HepG2 (cell line): Measurements from ENCODE around the gene THRB. TPM values are rescaled to one million over a fixed set of nuclear protein-coding genes. Genes with fewer than 3 reads are reported as not detected.

Experiments used
- AGO2 ChIP-seq: fragments of 200-400 bp; formaldehyde crosslinking; optimal IDR thresholded peaks from 2 replicates; pipeline ENCODE3; 2017; ENCODE audit warnings: mild to moderate bottlenecking, low read depth, low read length, moderate library complexity
- BATF2 ChIP-seq: sonication (generic); formaldehyde crosslinking; IDR thresholded peaks from 2 replicates; pipeline ENCODE4 v1.8.0; 2022; ENCODE audit warnings: mild to moderate bottlenecking, missing genetic modification reagents, moderate library complexity
- CAMTA2 ChIP-seq: sonication (generic); formaldehyde crosslinking; IDR thresholded peaks from 2 replicates; pipeline ENCODE4 v1.4.0; 2020; ENCODE audit warnings: mild to moderate bottlenecking, missing genetic modification reagents, borderline replicate concordance
- CEBPB ChIP-seq: IDR thresholded peaks from 2 replicates; pipeline ENCODE4 v1.6.1; 2011; ENCODE audit warnings: low read depth, low read length, improper control_type of control experiment, borderline replicate concordance
- FOXP4 ChIP-seq: sonication (generic); formaldehyde crosslinking; IDR thresholded peaks from 2 replicates; pipeline ENCODE4 v1.4.0; 2020; ENCODE audit warnings: missing genetic modification reagents
- GTF2F1 ChIP-seq: fragments of 150-350 bp; IDR thresholded peaks from 2 replicates; pipeline ENCODE4 v1.6.1; 2014; ENCODE audit warnings: low read length
- HMGA1 ChIP-seq: sonication (generic); formaldehyde crosslinking; conservative IDR thresholded peaks from 2 replicates; pipeline ENCODE4 v1.4.0; 2020; ENCODE audit warnings: missing genetic modification reagents
- MTF1 ChIP-seq: sonication (generic); formaldehyde crosslinking; IDR thresholded peaks from 2 replicates; pipeline ENCODE4 v1.5.0; 2020; ENCODE audit warnings: missing genetic modification reagents
- NFYB ChIP-seq: sonication (generic); formaldehyde crosslinking; IDR thresholded peaks from 2 replicates; pipeline ENCODE4 v1.4.0; 2020; ENCODE audit warnings: missing genetic modification reagents
- NR2C2 ChIP-seq: sonication (generic); formaldehyde crosslinking; IDR thresholded peaks from 2 replicates; pipeline ENCODE4 v1.4.0; 2020; ENCODE audit warnings: missing genetic modification reagents, mild to moderate bottlenecking, moderate library complexity, borderline replicate concordance
- PAF1 ChIP-seq: IDR thresholded peaks from 2 replicates; pipeline ENCODE4 v1.6.1; 2016; ENCODE audit warnings: missing genetic modification reagents, missing compliant biosample characterization
- POGZ ChIP-seq: sonication (generic); formaldehyde crosslinking; IDR thresholded peaks from 2 replicates; pipeline ENCODE4 v1.4.0; 2020; ENCODE audit warnings: mild to moderate bottlenecking, missing genetic modification reagents
- RBM39 ChIP-seq: fragments of 200-400 bp; formaldehyde crosslinking; IDR thresholded peaks from one replicate; pipeline ENCODE4 v1.6.1; 2018; ENCODE audit warnings: antibody characterized with exemption, mild to moderate bottlenecking, low read depth, low read length; ENCODE audit not compliant: poor library complexity, severe bottlenecking
- RXRB ChIP-seq: IDR thresholded peaks from 2 replicates; pipeline ENCODE4 v1.6.1; 2016; ENCODE audit warnings: borderline replicate concordance, missing genetic modification reagents, missing compliant biosample characterization
- SMAD3 ChIP-seq: sonication (generic); formaldehyde crosslinking; IDR thresholded peaks from 2 replicates; pipeline ENCODE4 v1.4.0; 2020; ENCODE audit warnings: missing genetic modification reagents
- SNAPC5 ChIP-seq: sonication (generic); formaldehyde crosslinking; IDR thresholded peaks from 2 replicates; pipeline ENCODE4 v1.8.1; 2023; ENCODE audit warnings: mild to moderate bottlenecking, missing genetic modification reagents, borderline replicate concordance
- TFDP2 ChIP-seq: sonication (generic); formaldehyde crosslinking; IDR thresholded peaks from 2 replicates; pipeline ENCODE4 v1.4.0; 2020; ENCODE audit warnings: missing genetic modification reagents
- TP53 ChIP-seq: sonication (generic); formaldehyde crosslinking; conservative IDR thresholded peaks from 2 replicates; pipeline ENCODE4 v1.4.0; 2020; ENCODE audit warnings: missing genetic modification reagents
- ZEB1 ChIP-seq: IDR thresholded peaks from 2 replicates; pipeline ENCODE4 v1.6.1; 2012; ENCODE audit warnings: mild to moderate bottlenecking, low read depth, inconsistent platforms; ENCODE audit not compliant: insufficient replicate concordance
- ZNF101 ChIP-seq: sonication (generic); formaldehyde crosslinking; IDR thresholded peaks from 2 replicates; pipeline ENCODE4 v1.4.0; 2020; ENCODE audit warnings: mild to moderate bottlenecking, low read depth, missing genetic modification reagents, borderline replicate concordance
- ZNF180 ChIP-seq: sonication (generic); formaldehyde crosslinking; IDR thresholded peaks from 2 replicates; pipeline ENCODE4 v1.4.0; 2020; ENCODE audit warnings: low read depth, missing genetic modification reagents, borderline replicate concordance
- ZNF451 ChIP-seq: sonication (generic); formaldehyde crosslinking; IDR thresholded peaks from 2 replicates; pipeline ENCODE4 v1.5.0; 2020; ENCODE audit warnings: mild to moderate bottlenecking, missing genetic modification reagents
- ZNF510 ChIP-seq: sonication (generic); formaldehyde crosslinking; IDR thresholded peaks from 2 replicates; pipeline ENCODE4 v1.4.0; 2020; ENCODE audit warnings: low read depth, mild to moderate bottlenecking, missing genetic modification reagents
- ZNF670 ChIP-seq: sonication (generic); formaldehyde crosslinking; IDR thresholded peaks from 2 replicates; pipeline ENCODE4 v1.8.0; 2022; ENCODE audit warnings: mild to moderate bottlenecking, missing genetic modification reagents, borderline replicate concordance
- ZNF761 ChIP-seq: sonication (generic); formaldehyde crosslinking; conservative IDR thresholded peaks from 2 replicates; pipeline ENCODE4 v1.4.0; 2020; ENCODE audit warnings: mild to moderate bottlenecking, missing genetic modification reagents
- ZNF773 ChIP-seq: sonication (generic); formaldehyde crosslinking; IDR thresholded peaks from 2 replicates; pipeline ENCODE4 v1.4.0; 2020; ENCODE audit warnings: missing genetic modification reagents, borderline replicate concordance
- ZNF792 ChIP-seq: IDR thresholded peaks from 2 replicates; pipeline ENCODE4 v1.6.1; 2016
- polyA plus RNA-seq, 8 experiments: library from polyadenylated mRNA; depleted of rRNA in 3 of 8; stranded (reverse) in 7 of 8; unstranded in 1 of 8; fragments of >200 nt; fragmentation: Illumina TruSeq in 4 of 8; extraction: Trizol in 4 of 8; gene quantifications; 2 replicates each; pipeline versions ENCODE4 v1.2.1 to v1.2.3, GENCODE V29; 2011 to 2016; ENCODE audit warnings: low read depth in 4 of 8, missing spikeins in 1 of 8, mixed read lengths in 1 of 8; ENCODE audit not compliant: insufficient read depth in 1 of 8
- total RNA-seq, 5 experiments: library from RNA; depleted of rRNA; stranded (reverse); fragments of >200 nt; fragmentation: Illumina TruSeq; extraction: Trizol; gene quantifications; 2 replicates each; pipeline ENCODE4 v1.2.3, GENCODE V29; 2016; ENCODE audit warnings: low read depth in 1 of 5

THRB gene
- total and polyA plus RNA-seq, 2 of the 13 experiments (the other 11 are each of a cell fraction or from before 2014, with no cell fraction given): 4.7 to 22.7 TPM

GRCh38 chr3:24490151-24490550, 4.5 kb downstream of the THRB start (continued):
- no peak for TF ChIP-seq SMAD3 (CRISPR knock-in tag)
- no peak for TF ChIP-seq NFYB (CRISPR knock-in tag)
- TF ChIP-seq ZNF761 (CRISPR knock-in tag): no peak
- no peak for TF ChIP-seq NR2C2 (CRISPR knock-in tag)
- no peak for TF ChIP-seq RBM39
- no peak for TF ChIP-seq BATF2 (CRISPR knock-in tag)
- TF ChIP-seq ZNF451 (CRISPR knock-in tag): no peak
- TF ChIP-seq ZNF773 (CRISPR knock-in tag): no peak
- TF ChIP-seq HMGA1 (CRISPR knock-in tag): no peak
- TF ChIP-seq TP53 (CRISPR knock-in tag): no peak
- TF ChIP-seq ZNF510 (CRISPR knock-in tag): no peak
- no peak for TF ChIP-seq MTF1 (CRISPR knock-in tag)
- TF ChIP-seq TFDP2 (CRISPR knock-in tag): no peak
- 0 out of 2 replicates have a peak, but pooled peaks have one; percentile 32 for TF ChIP-seq ZNF792
- peak; percentile 45 for TF ChIP-seq FOXP4
- no peak for TF ChIP-seq ZEB1
- no peak for TF ChIP-seq PAF1 (CRISPR knock-in tag)
- no peak for TF ChIP-seq GTF2F1
- TF ChIP-seq CEBPB: peak; percentile 98
- no peak for TF ChIP-seq ZNF101
- TF ChIP-seq AGO2: no peak
- no peak for TF ChIP-seq CAMTA2
- TF ChIP-seq SNAPC5 (CRISPR knock-in tag): no peak
- TF ChIP-seq POGZ (CRISPR knock-in tag): peak; percentile 49; the same call in 1 of the 2 replicates
- no peak for TF ChIP-seq ZNF180 (CRISPR knock-in tag)
- TF ChIP-seq ZNF670 (CRISPR knock-in tag): no peak
- no peak for TF ChIP-seq RXRB (CRISPR knock-in tag)
